GM18870 (cell line): Measurements from ENCODE around the gene CFAP100.

Experiments used
- ATAC-seq: cut with Tn5 transposase; IDR thresholded peaks from one replicate; pipeline ENCODE4 v1.9.1; 2021; ENCODE audit warnings: moderate library complexity; ENCODE audit not compliant: unreplicated experiment

CFAP100 gene

GRCh38 chr3:126394179-126394976 is at the start of gene CFAP100:
CFAP100 (plus strand) TSS chr3:126394909; CDS start chr3:126396001, 1,092 bp downstream.
- ATAC-seq = no peak

DNA sequence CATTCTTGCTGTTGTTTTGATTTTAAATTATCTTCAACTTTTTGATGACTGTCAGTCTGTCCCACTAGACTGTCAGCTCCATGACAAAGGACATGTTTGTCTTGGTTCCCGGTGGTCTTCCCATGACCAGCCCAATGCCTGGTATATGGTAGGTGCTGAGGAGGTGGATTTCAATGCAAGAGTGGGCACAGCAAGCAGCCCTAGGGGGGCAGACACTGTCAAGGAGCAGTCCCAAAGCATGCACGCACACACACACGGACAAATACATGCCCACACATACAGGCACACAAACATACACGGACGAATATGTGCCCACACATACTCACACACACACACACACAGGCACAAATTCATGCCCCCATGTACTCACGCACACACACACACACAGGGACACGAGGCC is 49.5 kb upstream of the CFAP100 start:
- no peak for ATAC-seq

GRCh38 chr3:126345641-126346460 is 48.9 kb upstream of the CFAP100 start:
- no peak for ATAC-seq

GRCh38 chr3:126346466-126346865 is 48.2 kb upstream of the CFAP100 start:
- no peak for ATAC-seq

DNA sequence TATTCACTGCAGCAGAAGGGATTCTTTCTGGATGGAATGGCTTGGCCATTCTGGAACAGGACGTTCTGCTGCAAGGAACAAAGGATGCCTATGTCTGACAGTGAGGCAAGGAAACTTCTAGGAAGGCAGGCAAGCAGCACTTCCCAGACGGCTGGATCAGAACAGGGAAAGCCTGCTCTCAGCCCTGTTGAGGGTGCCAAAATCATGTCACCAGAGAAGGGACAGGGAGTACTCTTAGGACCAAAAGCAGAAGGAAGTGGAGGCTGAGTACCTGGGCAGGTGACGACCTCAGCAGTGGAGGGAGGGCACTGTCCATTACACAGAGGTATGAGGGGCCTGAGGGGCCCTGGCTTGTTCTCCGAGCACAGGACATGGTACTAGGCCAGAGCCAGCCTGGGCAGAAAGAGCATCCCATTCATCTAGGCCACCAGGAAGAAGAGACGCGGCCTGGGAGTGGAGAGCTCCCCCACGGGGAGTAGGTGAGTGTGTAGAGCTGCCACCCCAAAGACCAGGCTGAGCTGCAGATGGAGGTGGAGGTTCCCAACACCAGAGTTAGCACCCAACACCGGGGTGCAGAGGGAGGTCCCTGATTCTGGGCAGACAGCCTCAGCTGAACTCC is 47.1 kb upstream of the CFAP100 start:
- ATAC-seq = no peak

- no peak for ATAC-seq
Observed at GRCh38 chr3:126348308-126348920, 46.3 kb upstream of the CFAP100 start.

DNA sequence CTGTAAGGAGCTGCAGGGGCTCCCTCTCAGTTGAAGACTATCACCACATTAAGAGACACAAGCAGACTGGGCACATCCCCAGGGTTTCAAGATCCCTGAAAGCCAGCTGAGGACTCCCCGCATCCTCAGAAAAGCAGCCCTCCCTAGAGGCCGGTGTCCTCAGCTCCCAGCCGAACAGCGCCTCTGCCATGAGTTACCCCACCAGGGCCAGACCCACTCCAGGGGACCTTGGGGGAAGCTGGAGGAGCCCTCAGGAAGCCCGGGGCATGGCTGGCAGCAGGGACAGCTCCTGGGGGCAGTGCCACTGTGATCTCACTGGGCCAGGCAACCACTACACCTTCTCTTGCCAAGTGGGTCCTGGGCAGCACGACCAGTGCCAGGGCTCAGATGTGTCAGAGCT is 45.6 kb upstream of the CFAP100 start:
- no peak for ATAC-seq

DNA sequence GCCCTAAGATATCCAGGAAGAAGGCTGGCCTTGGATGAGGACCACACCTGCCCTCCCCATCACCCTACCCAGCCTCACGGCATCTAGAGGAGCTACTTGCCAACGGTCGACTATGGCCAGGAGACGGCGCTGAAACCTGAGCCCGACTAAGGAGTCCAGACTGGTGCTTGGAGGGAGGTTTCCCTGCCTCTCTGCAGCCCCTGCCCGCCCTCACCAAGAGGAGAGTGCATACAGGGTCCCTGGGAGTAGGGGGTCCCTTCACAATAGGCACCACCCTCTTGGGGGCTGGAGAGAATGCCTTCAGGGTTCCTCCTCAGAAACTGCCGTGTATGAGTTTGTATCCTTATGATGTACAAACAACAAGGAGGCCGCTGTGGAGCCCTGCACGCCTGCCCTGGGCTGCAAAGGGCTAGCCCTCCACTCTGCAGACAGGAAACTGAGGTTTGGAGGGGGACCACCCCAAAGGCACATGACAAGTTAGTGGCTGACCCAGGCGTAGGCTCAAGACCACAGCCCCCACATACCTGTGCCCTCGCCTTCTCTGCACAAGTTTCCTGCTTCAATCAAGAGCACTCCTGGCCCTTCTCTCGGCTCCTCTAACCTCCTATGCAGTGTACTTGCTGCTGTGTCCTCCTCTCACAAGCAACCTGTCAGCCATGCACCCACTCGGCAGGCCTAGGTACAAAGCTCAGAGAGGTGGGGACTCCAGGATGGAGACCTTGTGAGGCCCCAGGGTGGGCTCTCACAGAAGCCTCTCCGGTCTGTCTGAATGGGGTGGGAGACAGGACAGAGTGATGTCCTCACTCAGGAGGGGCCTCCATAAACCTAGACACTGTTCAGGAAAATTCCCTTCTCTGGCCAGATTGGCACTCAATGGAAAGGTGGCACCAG is 44.9 kb upstream of the CFAP100 start:
- no peak for ATAC-seq

- no peak for ATAC-seq
Observed at GRCh38 chr3:126350502-126351085, 44.1 kb upstream of the CFAP100 start.

- ATAC-seq = no peak
Observed at GRCh38 chr3:126351086-126351770, 43.5 kb upstream of the CFAP100 start.

- ATAC-seq = no peak
Observed at GRCh38 chr3:126351771-126352475, 42.8 kb upstream of the CFAP100 start.

- ATAC-seq = no peak
Observed at GRCh38 chr3:126352476-126353454, 41.9 kb upstream of the CFAP100 start.

- ATAC-seq = no peak
Observed at GRCh38 chr3:126353694-126354321, 40.9 kb upstream of the CFAP100 start.

DNA sequence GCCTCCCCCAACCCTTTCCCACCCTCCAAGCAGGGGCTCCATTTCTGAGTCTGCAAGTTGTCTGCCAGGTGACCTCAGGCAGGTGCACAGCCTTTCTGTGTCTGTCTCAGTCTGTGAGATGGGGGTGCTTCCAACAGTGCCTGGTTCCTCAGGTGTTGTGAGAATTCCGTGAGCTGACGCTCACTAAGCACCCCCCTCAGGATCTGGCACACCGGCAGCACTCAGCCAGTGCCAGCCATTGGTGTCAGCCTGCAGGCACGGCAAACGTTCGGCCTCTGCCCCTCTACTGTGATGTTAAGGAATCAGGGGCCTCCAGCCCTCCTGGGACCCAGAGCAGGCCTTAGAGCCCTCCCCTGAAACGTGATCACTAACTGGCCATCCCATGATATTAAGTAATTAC is 39.9 kb upstream of the CFAP100 start:
- ATAC-seq = no peak

DNA sequence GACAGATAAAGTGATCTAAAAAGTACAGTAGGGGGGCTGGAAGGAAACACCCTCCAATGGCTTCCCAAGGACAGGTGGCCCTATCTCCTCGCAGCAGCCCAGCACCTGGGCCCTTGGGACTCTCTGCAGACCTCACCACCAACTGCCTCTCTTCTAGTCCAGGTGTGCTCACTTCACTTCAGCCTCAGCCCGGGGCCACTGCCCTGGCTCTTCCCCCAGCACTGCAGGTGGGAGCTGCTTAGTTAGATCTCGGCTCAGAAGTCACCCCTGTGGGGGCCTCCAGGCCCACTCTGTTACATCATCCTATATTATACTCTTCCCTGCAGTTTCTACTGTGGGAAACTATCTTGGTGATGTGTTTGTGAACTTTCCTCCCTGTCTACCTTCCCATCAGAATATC is 39.5 kb upstream of the CFAP100 start:
- no peak for ATAC-seq

- ATAC-seq = no peak
Observed at GRCh38 chr3:126355777-126356372, 38.8 kb upstream of the CFAP100 start.
